Upper lobe of left lung (tissue), 6 donors: ENCODE results near the gene TEX22. TPM values are rescaled to one million over a fixed set of nuclear protein-coding genes. Genes with fewer than 3 reads are reported as not detected.

Experiments used
- ATAC-seq, 2 donors: fragments of 200-7000 bp; cut with Tn5 transposase; one replicate each; pipeline ENCODE4 v1.9.1; 2022; ENCODE audit warnings: mild to moderate bottlenecking in 2 of 2, moderate library complexity in 2 of 2; ENCODE audit not compliant: low FRiP score in 2 of 2
- DNase-seq, 2 donors: peaks; one replicate each; pipeline ENCODE4 v3.0.0-alpha.2; 2019 to 2020
- H3K27ac ChIP-seq, 4 donors: fragments of 200-600 bp; sonication (generic); one replicate each; pipeline ENCODE4 v1.5.1; 2016 to 2019
- H3K27me3 ChIP-seq, 4 donors: fragments of 200-600 bp; sonication (generic); one replicate each; pipeline ENCODE4 v1.5.1; 2017 to 2019
- H3K36me3 ChIP-seq, 4 donors: fragments of 200-600 bp; sonication (generic); one replicate each; pipeline ENCODE4 v1.5.1; 2016 to 2019
- H3K4me1 ChIP-seq, 4 donors: fragments of 200-600 bp; sonication (generic); one replicate each; pipeline ENCODE4 v1.5.1; 2018 to 2019
- H3K4me3 ChIP-seq, 4 donors: fragments of 200-600 bp; sonication (generic); one replicate each; pipeline ENCODE4 v1.5.1; 2017 to 2019; ENCODE audit warnings: mild to moderate bottlenecking in 2 of 4, moderate library complexity in 1 of 4
- H3K9me3 ChIP-seq, 4 donors: fragments of 200-600 bp; sonication (generic); one replicate each; pipeline ENCODE4 v1.5.1; 2018 to 2019
- EP300 ChIP-seq, 4 donors: sonication (generic); formaldehyde crosslinking; IDR thresholded peaks; one replicate each; pipeline ENCODE4 v1.5.1; 2017; ENCODE audit warnings: antibody characterized with exemption in 4 of 4, control low read depth in 2 of 4
- POLR2A ChIP-seq, 4 donors: fragments of 450-650 bp; IDR thresholded peaks; one replicate each; pipeline ENCODE4 v1.5.1; 2016 to 2017; ENCODE audit warnings: antibody characterized with exemption in 4 of 4, mild to moderate bottlenecking in 2 of 4
- POLR2AphosphoS5 ChIP-seq, 2 donors: sonication (generic); formaldehyde crosslinking; IDR thresholded peaks; one replicate each; pipeline ENCODE4 v1.5.1; 2017; ENCODE audit warnings: antibody characterized with exemption in 2 of 2
- WGBS, 2 donors: methylation state at CpG; one replicate each; pipeline ENCODE4 v1.1.5; 2017 to 2018; 5-methylcytosine and 5-hydroxymethylcytosine counted together
- total RNA-seq, 6 donors: library from RNA; depleted of rRNA in 4 of 6; stranded (reverse); fragments of >200 nt in 4 of 6; gene quantifications; one replicate each; pipeline versions ENCODE4 v1.1.0 to v1.2.1, GENCODE V29; 2016 to 2021
- TF ChIP-seq, protein P1 (sequence below), 6 experiments: fragments of 450-650 bp in 4 of 6; fragments of 200-600 bp in 2 of 6; sonication (generic) in 2 of 6; IDR thresholded peaks; one replicate each; pipeline ENCODE4 v1.5.1; 2016 to 2019; ENCODE audit warnings: antibody characterized with exemption in 6 of 6
- donor health status: DM: no; HTN: no; CAD: no; lungs with moderate emphysema.
- donor health status: DM: no; HTN: yes; CAD: no; lungs with severe emphysema.

Gene TEX22
- total RNA-seq, 6 donors from 2014 or later: 1.2 to 2.1 (median 1.9) TPM; not detected in 3

DNA sequence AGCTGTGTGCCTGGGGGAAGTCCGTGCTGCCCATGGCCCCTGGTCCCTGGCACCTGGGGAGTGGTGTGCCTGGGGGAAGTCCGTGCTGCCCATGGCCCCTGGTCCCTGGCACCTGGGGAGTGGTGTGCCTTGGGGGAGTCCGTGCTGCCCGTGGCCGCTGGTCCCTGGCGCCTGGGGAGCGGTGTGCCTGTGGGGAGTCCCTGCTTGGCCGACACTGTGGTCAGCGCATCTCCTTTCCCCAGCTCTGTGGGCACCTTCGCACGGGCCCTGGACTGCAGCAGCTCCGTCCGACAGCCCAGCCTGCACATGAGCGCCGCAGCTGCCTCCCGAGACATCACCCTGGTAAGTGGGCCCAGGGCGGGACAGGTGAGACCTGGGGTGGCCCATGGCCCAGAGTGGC is 61.8 kb downstream of the TEX22 start:
- WGBS, 2 donors: 93 to 97% methylated on average over 2 to 14 of the region's 17 CpGs
- Histone ChIP-seq H3K27ac (no peak overlapping the region), H3K27me3 (no peaks in the 10 kb centered on the region), H3K4me1 (peaks cover 0 to 2% (median under 1%) of the 10 kb centered on the region in 4 donors), H3K4me3 (no peak overlapping the region), H3K36me3 (peaks cover 7 to 88% (median 63%) of the 10 kb centered on the region in 4 donors), H3K9me3 (no peaks in the 10 kb centered on the region)
- ATAC-seq (no peak), DNase-seq (peak in 1 of 2 donors; percentile 80)
- TF ChIP-seq POLR2A (IDR thresholded peaks at IDR 0.05) (no peak), EP300 (IDR thresholded peaks at IDR 0.05) (no peak)
- TF ChIP-seq, protein P1, sequence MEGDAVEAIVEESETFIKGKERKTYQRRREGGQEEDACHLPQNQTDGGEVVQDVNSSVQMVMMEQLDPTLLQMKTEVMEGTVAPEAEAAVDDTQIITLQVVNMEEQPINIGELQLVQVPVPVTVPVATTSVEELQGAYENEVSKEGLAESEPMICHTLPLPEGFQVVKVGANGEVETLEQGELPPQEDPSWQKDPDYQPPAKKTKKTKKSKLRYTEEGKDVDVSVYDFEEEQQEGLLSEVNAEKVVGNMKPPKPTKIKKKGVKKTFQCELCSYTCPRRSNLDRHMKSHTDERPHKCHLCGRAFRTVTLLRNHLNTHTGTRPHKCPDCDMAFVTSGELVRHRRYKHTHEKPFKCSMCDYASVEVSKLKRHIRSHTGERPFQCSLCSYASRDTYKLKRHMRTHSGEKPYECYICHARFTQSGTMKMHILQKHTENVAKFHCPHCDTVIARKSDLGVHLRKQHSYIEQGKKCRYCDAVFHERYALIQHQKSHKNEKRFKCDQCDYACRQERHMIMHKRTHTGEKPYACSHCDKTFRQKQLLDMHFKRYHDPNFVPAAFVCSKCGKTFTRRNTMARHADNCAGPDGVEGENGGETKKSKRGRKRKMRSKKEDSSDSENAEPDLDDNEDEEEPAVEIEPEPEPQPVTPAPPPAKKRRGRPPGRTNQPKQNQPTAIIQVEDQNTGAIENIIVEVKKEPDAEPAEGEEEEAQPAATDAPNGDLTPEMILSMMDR (IDR thresholded peaks at IDR 0.05): no peak

DNA sequence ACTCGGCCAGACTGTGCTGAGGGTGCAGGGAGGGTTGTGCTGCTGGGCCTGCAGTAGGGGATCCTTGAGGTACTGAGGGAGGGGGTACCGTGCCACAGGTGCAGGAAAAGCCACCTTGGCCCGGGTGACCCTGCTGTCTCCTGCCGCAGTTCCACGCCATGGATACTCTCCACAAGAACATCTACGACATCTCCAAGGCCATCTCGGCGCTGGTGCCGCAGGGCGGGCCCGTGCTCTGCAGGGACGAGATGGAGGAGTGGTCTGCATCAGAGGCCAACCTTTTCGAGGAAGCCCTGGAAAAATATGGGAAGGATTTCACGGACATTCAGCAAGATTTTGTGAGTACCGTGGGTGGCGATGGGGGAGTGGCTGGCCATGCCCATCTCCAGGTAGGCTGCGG is 62.3 kb downstream of the TEX22 start:
- no peak for TF ChIP-seq EP300 (IDR thresholded peaks at IDR 0.05)
- TF ChIP-seq, protein P1 (IDR thresholded peaks at IDR 0.05): no peak
- TF ChIP-seq POLR2AphosphoS5 (IDR thresholded peaks at IDR 0.05): no peak
- TF ChIP-seq POLR2A (IDR thresholded peaks at IDR 0.05): no peak
- Histone ChIP-seq H3K27ac (no peak overlapping the region), H3K4me1 (peaks cover 2 to 7% (median 5%) of the 10 kb centered on the region in 4 donors), H3K4me3 (no peak overlapping the region), H3K9me3 (no peaks in the 10 kb centered on the region), H3K27me3 (no peaks in the 10 kb centered on the region), H3K36me3 (peaks cover 7 to 88% (median 64%) of the 10 kb centered on the region in 4 donors)
- DNase-seq (peak in 1 of 2 donors; percentile 74), ATAC-seq (no peak)
- 95 to 96% methylated on average over 12 to 17 of the region's 17 CpGs for WGBS, 2 donors

DNA sequence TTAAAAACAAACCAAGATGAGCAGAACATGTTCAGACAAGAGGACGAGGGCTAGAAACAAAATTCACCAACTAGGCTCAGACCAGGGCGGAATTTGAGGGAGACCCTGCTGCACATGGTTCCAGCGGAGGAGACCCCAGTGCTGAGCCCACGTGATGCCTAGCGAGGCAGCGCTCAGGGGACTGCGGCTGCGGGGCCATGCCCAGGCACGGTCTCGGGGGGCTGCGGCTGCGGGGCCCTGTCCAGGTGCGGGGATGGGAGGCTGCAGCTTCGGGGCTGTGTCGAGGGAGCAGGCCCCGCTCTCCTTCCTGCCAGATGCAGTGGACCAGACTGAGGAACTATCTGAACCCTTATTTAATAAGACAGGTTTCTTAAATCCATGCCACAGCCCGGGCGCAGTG is 63.6 kb downstream of the TEX22 start:
- Histone ChIP-seq H3K4me1 (peaks cover 6 to 8% (median 7%) of the 10 kb centered on the region in 4 donors), H3K27ac (no peak overlapping the region), H3K9me3 (no peaks in the 10 kb centered on the region), H3K36me3 (peaks cover 12 to 87% (median 66%) of the 10 kb centered on the region in 4 donors), H3K4me3 (no peak overlapping the region), H3K27me3 (no peaks in the 10 kb centered on the region)
- ATAC-seq (no peak), DNase-seq (no peak)
- WGBS, 2 donors: 92 to 95% methylated on average over 10 to 18 of the region's 18 CpGs
- TF ChIP-seq EP300 (IDR thresholded peaks at IDR 0.05): no peak
- TF ChIP-seq, protein P1 (IDR thresholded peaks at IDR 0.05): no peak
- no peak for TF ChIP-seq POLR2AphosphoS5 (IDR thresholded peaks at IDR 0.05)
- TF ChIP-seq POLR2A (IDR thresholded peaks at IDR 0.05): no peak

Other genes with a start within 250 kb of the TEX22 start
- gene JAG2, start 229.8 kb upstream of the TEX22 start, total RNA-seq: 10 to 100 TPM; 14.9 to 43.4 (median 23.8) TPM
- 10 to 100 TPM; 17.9 to 87.5 (median 54.9) TPM for gene NUDT14, start 217.2 kb upstream of the TEX22 start, total RNA-seq
- 10 to 100 TPM; 36.4 to 71.7 (median 49.8) TPM for gene BTBD6, start 150.0 kb upstream of the TEX22 start, total RNA-seq
- gene BRF1, start 97.5 kb upstream of the TEX22 start, total RNA-seq: 100 to 1,000 TPM in 1 of 6 donors, 10 to 100 TPM in 5; 38.6 to 195 (median 52.7) TPM
- 100 to 1,000 TPM in 2 of 6 donors, 10 to 100 TPM in 4; 53.4 to 204 (median 86.5) TPM for gene PACS2, start 83.8 kb upstream of the TEX22 start, total RNA-seq
- 100 to 1,000 TPM in 2 of 6 donors, 10 to 100 TPM in 4; 64.8 to 315 (median 94.9) TPM for gene MTA1, start 21.3 kb downstream of the TEX22 start, total RNA-seq
- 100 to 1,000 TPM in 5 of 6 donors, 10 to 100 TPM in 1; 55.5 to 422 (median 190) TPM for gene CRIP2, start 76.3 kb downstream of the TEX22 start, total RNA-seq
- gene CRIP1, start 88.3 kb downstream of the TEX22 start, total RNA-seq: 100 to 1,000 TPM in 4 of 6 donors, 10 to 100 TPM in 2; 26.2 to 425 (median 200) TPM
- 10 to 100 TPM; 13.8 to 38.5 (median 17.4) TPM for gene TEDC1, start 92.7 kb downstream of the TEX22 start, total RNA-seq
- gene TMEM121, start 128.0 kb downstream of the TEX22 start, total RNA-seq: 1 to 10 TPM in 4 of 6 donors, under 1 TPM in 1, not detected in 1; 0.69 to 4.6 (median 3.8) TPM